ENCODE measurements around the gene TBC1D17.

DNA sequence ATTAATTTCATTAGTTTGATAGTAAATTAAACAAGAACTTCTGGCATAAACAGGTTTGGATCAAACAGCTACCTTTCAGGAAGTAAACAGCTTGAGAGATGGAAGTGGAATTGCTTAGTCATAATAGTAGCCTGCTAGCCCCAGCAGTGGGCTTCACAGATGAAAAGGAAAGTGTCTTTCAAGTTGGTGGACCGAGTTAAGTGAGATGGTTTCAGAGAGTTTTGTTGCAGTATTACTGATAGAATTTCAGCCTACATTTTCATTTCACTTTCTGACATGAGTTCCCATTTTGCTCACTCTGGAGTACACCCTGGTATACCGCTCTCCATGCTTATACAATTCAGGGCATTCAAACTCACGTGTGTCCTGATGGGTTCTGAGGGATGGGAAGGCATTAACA lies 28.6 kb upstream of the TBC1D17 start:
- TF ChIP-seq EZH2 (IDR thresholded peaks at IDR 0.05; ENCODE audit: borderline replicate concordance, low read depth, low read length, poor library complexity, severe bottlenecking) = no peak
- TF ChIP-seq, protein P1, sequence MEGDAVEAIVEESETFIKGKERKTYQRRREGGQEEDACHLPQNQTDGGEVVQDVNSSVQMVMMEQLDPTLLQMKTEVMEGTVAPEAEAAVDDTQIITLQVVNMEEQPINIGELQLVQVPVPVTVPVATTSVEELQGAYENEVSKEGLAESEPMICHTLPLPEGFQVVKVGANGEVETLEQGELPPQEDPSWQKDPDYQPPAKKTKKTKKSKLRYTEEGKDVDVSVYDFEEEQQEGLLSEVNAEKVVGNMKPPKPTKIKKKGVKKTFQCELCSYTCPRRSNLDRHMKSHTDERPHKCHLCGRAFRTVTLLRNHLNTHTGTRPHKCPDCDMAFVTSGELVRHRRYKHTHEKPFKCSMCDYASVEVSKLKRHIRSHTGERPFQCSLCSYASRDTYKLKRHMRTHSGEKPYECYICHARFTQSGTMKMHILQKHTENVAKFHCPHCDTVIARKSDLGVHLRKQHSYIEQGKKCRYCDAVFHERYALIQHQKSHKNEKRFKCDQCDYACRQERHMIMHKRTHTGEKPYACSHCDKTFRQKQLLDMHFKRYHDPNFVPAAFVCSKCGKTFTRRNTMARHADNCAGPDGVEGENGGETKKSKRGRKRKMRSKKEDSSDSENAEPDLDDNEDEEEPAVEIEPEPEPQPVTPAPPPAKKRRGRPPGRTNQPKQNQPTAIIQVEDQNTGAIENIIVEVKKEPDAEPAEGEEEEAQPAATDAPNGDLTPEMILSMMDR (conservative IDR thresholded peaks at IDR 0.05; ENCODE audit: low read depth, low read length) = no peak
